ENCODE data around the gene JARID2.

Gene JARID2

GRCh38 chr6:15481390-15482291, 235.8 kb downstream of the JARID2 start:
- Mint-ChIP-seq H3K27ac (peak overlapping the region; percentile 63), H3K27me3 (no peaks in the 10 kb centered on the region), H3K4me1 (peaks cover 46% of the 10 kb centered on the region), H3K4me3 (peak overlapping the region; percentile 19), H3K9me3 (no peaks in the 10 kb centered on the region), H3K36me3 (ENCODE audit: low read depth) (peaks cover 23% of the 10 kb centered on the region)
- ATAC-seq (peak; percentile 69), DNase-seq (peak; percentile 12)

GRCh38 chr6:15483060-15483459, 237.2 kb downstream of the JARID2 start:
- H3K27me3 Mint-ChIP-seq = no peaks in the 10 kb centered on the region
- H3K9me3 Mint-ChIP-seq = no peaks in the 10 kb centered on the region
- no peak overlapping the region for H3K27ac Mint-ChIP-seq
- no peak for ATAC-seq
- DNase-seq = no peak
- no peak overlapping the region for H3K4me3 Mint-ChIP-seq
- peaks cover 41% of the 10 kb centered on the region for H3K4me1 Mint-ChIP-seq
- H3K36me3 Mint-ChIP-seq (ENCODE audit: low read depth) = peaks cover 19% of the 10 kb centered on the region

DNA sequence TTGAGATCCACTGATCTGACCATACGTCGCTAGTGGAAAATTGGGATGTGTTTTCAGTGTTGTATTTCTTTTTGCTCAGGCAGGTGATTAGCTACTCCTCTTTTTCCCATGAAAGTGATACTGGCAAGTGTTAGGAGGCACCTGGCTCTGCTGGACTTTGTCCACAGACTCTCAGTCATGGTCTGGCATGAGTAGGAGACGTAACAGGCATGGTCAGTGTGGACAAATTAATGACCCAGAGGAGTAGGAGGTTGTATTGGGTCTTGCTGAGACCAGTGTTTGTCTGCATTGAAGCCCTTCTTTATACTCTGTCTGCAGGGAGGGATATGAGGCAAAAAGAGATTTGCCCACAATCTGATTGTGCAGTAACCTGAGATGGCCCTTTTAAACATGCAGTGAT, 238.3 kb downstream of the JARID2 start:
- peaks cover 40% of the 10 kb centered on the region for H3K4me1 Mint-ChIP-seq
- no peak overlapping the region for H3K4me3 Mint-ChIP-seq
- no peaks in the 10 kb centered on the region for H3K27me3 Mint-ChIP-seq
- ATAC-seq = no peak
- peak overlapping the region; percentile 55 for H3K27ac Mint-ChIP-seq
- no peak for DNase-seq
- peaks cover 24% of the 10 kb centered on the region for H3K36me3 Mint-ChIP-seq (ENCODE audit: low read depth)
- no peaks in the 10 kb centered on the region for H3K9me3 Mint-ChIP-seq

DNA sequence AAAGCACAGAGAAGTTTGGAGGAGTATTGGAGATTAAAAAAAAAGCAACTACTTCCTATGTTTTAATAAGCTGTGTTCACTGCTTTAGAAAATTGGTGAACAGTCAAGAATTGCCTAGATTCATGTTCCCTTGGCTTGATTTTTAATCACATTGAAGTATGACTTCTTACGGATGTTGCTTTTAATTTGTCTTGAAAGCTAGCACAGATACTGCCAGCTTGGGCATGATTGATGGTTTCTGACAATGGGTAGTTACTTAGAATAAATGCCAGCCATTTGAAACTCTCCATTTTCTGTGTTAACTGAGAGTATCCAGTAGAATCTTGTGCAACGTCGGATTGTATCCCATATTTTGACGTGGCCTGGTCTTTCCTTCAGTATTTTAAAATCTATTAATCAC, 239.0 kb downstream of the JARID2 start:
- ATAC-seq (no peak), DNase-seq (no peak)
- H3K4me1 Mint-ChIP-seq = peaks cover 44% of the 10 kb centered on the region
- H3K27me3 Mint-ChIP-seq = no peaks in the 10 kb centered on the region
- H3K4me3 Mint-ChIP-seq = no peak overlapping the region
- H3K9me3 Mint-ChIP-seq = no peaks in the 10 kb centered on the region
- peaks cover 24% of the 10 kb centered on the region for H3K36me3 Mint-ChIP-seq (ENCODE audit: low read depth)
- H3K27ac Mint-ChIP-seq = no peak overlapping the region

DNA sequence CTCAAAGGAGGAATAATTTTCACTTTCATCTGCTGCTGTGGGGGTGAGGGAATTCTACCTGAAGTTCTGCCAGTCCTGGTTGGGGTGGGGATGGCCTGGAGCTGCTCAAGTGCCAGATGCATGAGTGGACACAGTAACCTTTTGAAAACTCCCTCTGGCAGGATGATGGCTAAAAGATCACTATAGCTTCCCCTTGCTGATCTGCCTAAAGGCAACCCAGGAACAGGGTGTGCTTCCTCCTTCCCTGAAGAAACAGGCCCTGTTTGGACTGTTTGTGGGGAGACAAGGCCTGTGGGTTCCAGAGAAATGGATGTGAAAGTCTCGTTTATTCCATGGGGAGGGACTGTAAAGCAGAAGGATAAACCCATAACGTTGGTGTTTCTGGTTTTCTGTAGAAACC, 240.1 kb downstream of the JARID2 start:
- no peaks in the 10 kb centered on the region for H3K27me3 Mint-ChIP-seq
- H3K36me3 Mint-ChIP-seq (ENCODE audit: low read depth) = peaks cover 24% of the 10 kb centered on the region
- ATAC-seq (no peak), DNase-seq (no peak)
- no peak overlapping the region for H3K4me3 Mint-ChIP-seq
- peaks cover 46% of the 10 kb centered on the region for H3K4me1 Mint-ChIP-seq
- no peaks in the 10 kb centered on the region for H3K9me3 Mint-ChIP-seq
- H3K27ac Mint-ChIP-seq = no peak overlapping the region

DNA sequence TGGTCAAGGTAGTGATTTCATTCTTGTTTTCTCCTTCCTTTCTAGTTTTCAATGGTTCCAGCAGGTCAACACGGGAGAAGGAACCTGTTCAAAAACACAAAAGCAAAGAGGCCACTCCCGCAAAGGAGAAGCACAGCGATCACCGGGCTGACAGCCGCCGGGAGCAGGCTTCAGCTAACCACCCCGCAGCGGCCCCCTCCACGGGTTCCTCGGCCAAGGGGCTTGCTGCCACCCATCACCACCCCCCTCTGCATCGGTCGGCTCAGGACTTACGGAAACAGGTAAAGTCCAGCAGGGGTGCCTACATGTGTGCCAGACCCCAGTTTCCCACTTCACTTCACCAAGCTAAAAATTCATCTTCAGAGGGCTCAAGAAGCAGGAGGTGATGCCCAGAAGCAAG, 241.4 kb downstream of the JARID2 start:
- ATAC-seq (no peak), DNase-seq (no peak)
- H3K36me3 Mint-ChIP-seq (ENCODE audit: low read depth) = peaks cover 27% of the 10 kb centered on the region
- no peak overlapping the region for H3K27ac Mint-ChIP-seq
- H3K9me3 Mint-ChIP-seq = no peaks in the 10 kb centered on the region
- H3K27me3 Mint-ChIP-seq = no peaks in the 10 kb centered on the region
- H3K4me1 Mint-ChIP-seq = peaks cover 47% of the 10 kb centered on the region
- no peak overlapping the region for H3K4me3 Mint-ChIP-seq

DNA sequence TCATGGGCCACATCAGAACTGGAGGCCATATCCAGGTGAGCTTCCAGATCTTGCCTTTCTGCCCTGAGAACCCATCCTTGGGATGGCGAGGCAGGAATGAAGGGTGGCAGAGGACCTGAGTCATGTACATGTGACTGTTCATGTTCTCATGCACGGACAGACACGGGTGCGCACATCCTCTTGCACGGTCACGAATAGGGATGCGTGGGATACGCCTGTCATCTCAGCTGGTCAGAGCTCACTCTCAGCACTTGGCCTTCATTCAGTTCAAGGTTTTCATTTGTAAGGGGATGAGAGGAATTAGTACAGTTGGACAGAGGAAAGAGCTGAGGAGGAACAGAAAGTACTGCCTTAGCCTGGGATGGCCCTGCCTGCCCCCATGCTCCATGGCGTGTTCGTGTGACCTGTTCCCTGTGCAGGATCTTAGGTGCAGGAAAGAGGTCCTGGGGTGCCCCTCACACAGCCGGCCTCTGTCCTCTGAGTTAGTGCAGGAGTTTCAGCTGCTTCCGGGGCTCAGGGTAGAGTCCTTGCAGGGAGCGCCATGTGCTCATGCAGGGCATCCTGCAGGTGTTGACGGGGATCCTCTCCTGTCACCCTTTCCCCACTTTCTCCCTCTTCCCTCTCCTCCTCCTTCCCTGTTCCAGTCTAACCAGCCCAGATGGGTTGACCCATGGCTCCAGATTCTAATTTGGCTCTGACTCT, 243.5 kb downstream of the JARID2 start:
- Mint-ChIP-seq H3K36me3 (ENCODE audit: low read depth) (peaks cover 28% of the 10 kb centered on the region), H3K27me3 (no peaks in the 10 kb centered on the region), H3K27ac (peak overlapping the region; percentile 16), H3K9me3 (no peaks in the 10 kb centered on the region), H3K4me1 (peaks cover 42% of the 10 kb centered on the region), H3K4me3 (no peak overlapping the region)
- ATAC-seq = no peak
- DNase-seq = no peak

DNA sequence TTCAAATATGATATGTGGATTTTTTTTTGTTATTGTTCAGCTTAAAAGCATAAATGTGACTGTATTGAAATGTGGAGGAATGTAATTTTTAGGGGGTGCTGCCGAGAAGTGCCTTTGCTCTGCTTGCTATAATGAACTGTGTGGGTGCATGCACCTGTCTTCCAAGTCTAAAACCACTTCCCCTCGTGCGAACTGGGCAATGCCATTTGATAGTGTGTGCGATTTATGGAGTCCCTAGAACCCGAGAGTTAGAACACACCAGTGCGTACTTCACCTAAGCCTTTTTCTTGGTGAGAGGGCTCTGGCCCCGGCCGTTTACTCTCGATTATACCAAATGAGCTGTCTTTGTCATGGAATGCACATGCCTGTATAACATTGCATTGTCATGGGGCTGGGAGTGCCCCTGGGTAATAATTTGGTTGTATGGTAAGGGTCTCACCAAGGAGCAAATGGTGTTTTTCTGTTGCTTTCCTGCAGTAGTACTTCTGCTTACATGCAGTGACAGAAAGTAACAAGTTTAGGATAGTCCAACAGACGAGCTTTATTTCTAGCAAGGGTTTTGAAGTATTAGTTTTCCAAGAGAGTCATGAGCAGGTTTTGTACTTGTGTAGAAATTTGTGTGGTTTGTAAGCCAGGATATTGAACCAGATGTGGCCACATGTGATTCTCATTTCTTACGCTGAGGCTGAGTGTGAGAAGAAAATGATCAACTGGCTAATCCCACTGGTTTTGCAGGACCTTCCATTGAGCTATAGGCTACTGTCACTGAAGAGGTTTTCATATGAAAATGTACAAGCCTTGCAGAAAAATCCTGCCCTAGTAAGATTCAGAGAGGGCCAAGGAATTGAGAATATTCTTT, 244.6 kb downstream of the JARID2 start:
- Mint-ChIP-seq H3K36me3 (ENCODE audit: low read depth) (peaks cover 32% of the 10 kb centered on the region), H3K27me3 (no peaks in the 10 kb centered on the region), H3K4me3 (no peak overlapping the region), H3K27ac (peak overlapping the region; percentile 5), H3K9me3 (no peaks in the 10 kb centered on the region), H3K4me1 (peaks cover 36% of the 10 kb centered on the region)
- ATAC-seq = no peak
- no peak for DNase-seq

DNA sequence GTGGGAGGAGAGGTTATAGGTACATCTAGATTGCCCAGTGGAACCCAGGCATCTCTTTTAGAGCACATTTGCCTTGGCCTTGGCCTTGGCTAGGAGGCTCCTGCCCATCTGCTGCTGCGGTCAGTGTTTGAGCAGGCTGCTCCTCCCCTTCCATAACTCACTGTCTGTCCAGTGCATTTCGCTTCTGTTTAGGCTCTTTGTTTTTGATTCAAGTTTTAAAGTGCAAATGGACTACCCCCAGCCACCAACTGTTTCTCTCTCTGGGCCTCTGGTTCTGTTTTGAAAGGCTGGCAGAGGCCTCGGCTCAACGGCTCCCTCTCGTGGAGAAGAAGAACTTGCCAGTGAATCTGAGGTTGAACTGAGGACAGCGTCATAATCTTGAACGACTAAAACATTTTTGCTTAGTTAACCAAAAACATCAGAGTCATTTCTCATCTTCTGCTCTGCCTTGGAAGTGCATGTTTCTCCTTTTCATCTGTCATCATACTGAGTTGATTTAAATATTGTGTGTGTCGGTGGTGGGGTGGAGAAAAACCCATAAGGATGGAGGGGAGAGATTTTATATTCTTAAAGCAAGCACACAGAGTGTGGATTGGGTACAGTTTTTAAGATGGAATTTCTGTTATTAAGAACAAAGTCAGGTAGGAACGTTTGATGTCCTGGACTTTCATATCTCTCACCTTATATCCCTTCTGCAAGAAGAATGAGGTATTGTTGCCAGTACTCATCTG, 245.6 kb downstream of the JARID2 start:
- no peaks in the 10 kb centered on the region for H3K27me3 Mint-ChIP-seq
- H3K27ac Mint-ChIP-seq = peak overlapping the region; percentile 34
- H3K4me3 Mint-ChIP-seq = no peak overlapping the region
- H3K36me3 Mint-ChIP-seq (ENCODE audit: low read depth) = peaks cover 39% of the 10 kb centered on the region
- peaks cover 32% of the 10 kb centered on the region for H3K4me1 Mint-ChIP-seq
- H3K9me3 Mint-ChIP-seq = no peaks in the 10 kb centered on the region
- DNase-seq (peak; percentile 71), ATAC-seq (peak; percentile 78)

- no peak overlapping the region for H3K4me3 Mint-ChIP-seq
Observed at GRCh38 chr6:15491986-15492269, 246.1 kb downstream of the JARID2 start.

DNA sequence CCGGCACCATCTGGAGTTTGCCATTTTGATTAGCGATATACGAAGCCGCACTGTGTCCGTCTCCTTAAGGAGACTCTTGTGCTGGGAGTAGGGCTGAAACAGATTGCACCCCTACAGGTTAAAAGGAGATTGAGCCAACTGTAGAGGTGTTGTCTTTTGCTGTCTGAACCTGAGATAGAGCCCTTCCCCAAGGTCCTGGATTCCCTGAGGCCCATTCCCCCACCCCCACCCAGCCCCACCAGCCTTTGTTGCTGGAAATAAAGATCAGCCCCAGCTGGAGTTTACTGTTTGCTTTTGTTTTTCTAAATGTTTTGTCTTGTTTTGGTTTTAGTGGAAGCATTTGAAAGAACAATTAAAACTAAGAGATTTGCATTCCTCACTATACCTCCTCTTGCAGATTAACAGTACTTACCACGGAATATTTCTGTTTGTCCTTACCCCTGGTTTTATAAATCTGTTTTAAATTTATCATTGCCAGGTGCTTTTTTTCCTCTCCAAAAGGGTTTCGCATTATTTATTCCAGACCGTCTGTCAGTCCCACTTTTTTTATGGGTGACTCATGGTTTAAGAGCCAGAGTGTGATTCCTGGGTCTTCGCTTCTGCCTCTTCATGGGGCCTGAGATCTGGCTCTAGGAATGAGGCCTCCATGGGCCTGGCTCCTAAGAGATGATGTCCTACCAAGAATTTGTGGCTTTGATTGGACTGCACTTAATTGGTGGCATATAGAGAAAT, 247.7 kb downstream of the JARID2 start:
- no peak overlapping the region for H3K4me3 Mint-ChIP-seq

More at GRCh38 chr6:15491986-15492269, 246.1 kb downstream of the JARID2 start:
- DNase-seq = no peak
- no peaks in the 10 kb centered on the region for H3K9me3 Mint-ChIP-seq
- peaks cover 35% of the 10 kb centered on the region for H3K36me3 Mint-ChIP-seq (ENCODE audit: low read depth)
- H3K4me1 Mint-ChIP-seq = peaks cover 32% of the 10 kb centered on the region
- H3K27me3 Mint-ChIP-seq = no peaks in the 10 kb centered on the region
- no peak for ATAC-seq
- H3K27ac Mint-ChIP-seq = no peak overlapping the region

DNA sequence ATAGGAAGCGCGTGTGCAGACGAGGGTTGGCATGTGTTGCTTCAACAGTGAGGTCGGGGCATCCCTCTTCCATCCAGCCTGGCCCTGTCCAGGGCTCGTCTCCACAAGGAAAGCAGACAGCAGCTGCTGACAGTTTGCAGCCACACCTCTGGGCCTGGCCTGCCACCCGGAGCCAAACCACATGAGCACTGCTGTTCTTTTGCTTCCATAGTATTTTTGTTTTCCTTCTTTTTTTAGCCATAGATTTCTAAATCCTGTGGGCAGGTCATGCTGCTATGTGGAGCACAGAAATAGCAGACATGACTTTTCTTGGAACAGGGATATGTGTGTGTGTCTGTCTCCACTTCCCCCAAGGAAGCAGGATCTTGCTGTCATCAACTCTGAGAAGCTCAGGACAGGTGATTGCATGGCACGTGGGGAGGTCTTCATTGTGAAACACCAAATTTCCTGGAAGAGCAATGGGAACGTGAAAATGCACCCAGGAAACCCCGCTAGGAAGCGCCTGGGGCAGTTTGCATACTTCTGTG, 249.6 kb downstream of the JARID2 start:
- no peak overlapping the region for H3K4me3 Mint-ChIP-seq
- no peak for DNase-seq
- peaks cover 34% of the 10 kb centered on the region for H3K36me3 Mint-ChIP-seq (ENCODE audit: low read depth)

More for the DNA sequence above, 247.7 kb downstream of the JARID2 start:
- peaks cover 32% of the 10 kb centered on the region for H3K4me1 Mint-ChIP-seq
- H3K27ac Mint-ChIP-seq = no peak overlapping the region
- no peaks in the 10 kb centered on the region for H3K9me3 Mint-ChIP-seq
- ATAC-seq (no peak), DNase-seq (no peak)
- peaks cover 29% of the 10 kb centered on the region for H3K36me3 Mint-ChIP-seq (ENCODE audit: low read depth)
- no peaks in the 10 kb centered on the region for H3K27me3 Mint-ChIP-seq

GRCh38 chr6:15496345-15497131, 250.7 kb downstream of the JARID2 start:
- H3K9me3 Mint-ChIP-seq = no peaks in the 10 kb centered on the region
- DNase-seq (no peak), ATAC-seq (no peak)
- no peak overlapping the region for H3K27ac Mint-ChIP-seq
- H3K4me1 Mint-ChIP-seq = peaks cover 9% of the 10 kb centered on the region
- no peak overlapping the region for H3K4me3 Mint-ChIP-seq
- H3K27me3 Mint-ChIP-seq = no peaks in the 10 kb centered on the region
- peaks cover 41% of the 10 kb centered on the region for H3K36me3 Mint-ChIP-seq (ENCODE audit: low read depth)

More for the DNA sequence above, 249.6 kb downstream of the JARID2 start:
- peaks cover 20% of the 10 kb centered on the region for H3K4me1 Mint-ChIP-seq
- H3K27ac Mint-ChIP-seq = peak overlapping the region; percentile 31
- no peaks in the 10 kb centered on the region for H3K27me3 Mint-ChIP-seq
- no peaks in the 10 kb centered on the region for H3K9me3 Mint-ChIP-seq
- ATAC-seq = no peak

All from activated naive CD8-positive, alpha-beta T cell treated with anti-CD3 and anti-CD28 coated beads, Interleukin-2, amount 50 U/mL, for 24 hours (primary cell).